ENCODE data around the gene SLC38A8. TPM values are rescaled to one million over a fixed set of nuclear protein-coding genes. Genes with fewer than 3 reads are reported as not detected.

The SLC38A8 gene
- total RNA-seq, 1 donor = not detected

DNA sequence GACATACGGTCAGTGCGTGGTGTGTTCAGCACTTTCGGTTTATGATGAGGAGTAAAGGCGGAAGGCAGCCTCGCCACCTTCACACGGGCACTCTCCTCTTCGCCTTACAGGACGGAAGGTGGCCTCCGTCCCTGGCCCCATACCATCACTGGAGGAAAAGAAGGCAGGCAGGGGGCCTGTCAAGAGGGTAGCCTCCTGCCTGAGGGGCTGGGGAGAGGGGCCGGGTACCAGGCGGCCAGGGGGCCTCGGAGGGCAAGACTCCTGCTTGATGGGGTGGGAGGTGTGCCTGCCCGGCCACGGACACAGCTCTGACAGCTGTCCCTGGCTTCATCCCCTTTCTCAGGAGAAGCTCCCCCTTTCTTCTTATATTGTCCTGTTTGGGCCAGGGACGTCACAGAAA is 15.6 kb upstream of the SLC38A8 start:
- TF ChIP-seq, protein P1, sequence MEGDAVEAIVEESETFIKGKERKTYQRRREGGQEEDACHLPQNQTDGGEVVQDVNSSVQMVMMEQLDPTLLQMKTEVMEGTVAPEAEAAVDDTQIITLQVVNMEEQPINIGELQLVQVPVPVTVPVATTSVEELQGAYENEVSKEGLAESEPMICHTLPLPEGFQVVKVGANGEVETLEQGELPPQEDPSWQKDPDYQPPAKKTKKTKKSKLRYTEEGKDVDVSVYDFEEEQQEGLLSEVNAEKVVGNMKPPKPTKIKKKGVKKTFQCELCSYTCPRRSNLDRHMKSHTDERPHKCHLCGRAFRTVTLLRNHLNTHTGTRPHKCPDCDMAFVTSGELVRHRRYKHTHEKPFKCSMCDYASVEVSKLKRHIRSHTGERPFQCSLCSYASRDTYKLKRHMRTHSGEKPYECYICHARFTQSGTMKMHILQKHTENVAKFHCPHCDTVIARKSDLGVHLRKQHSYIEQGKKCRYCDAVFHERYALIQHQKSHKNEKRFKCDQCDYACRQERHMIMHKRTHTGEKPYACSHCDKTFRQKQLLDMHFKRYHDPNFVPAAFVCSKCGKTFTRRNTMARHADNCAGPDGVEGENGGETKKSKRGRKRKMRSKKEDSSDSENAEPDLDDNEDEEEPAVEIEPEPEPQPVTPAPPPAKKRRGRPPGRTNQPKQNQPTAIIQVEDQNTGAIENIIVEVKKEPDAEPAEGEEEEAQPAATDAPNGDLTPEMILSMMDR (IDR thresholded peaks at IDR 0.05; ENCODE audit: insufficient read depth, low read length) = no peak
- H3K4me3 ChIP-seq (ENCODE audit: low read depth, low read length) = no peak overlapping the region
- no peak for DNase-seq (ENCODE audit: low read depth)

GRCh38 chr16:84056933-84057332 is 14.3 kb upstream of the SLC38A8 start:
- no peak for DNase-seq (ENCODE audit: low read depth)
- H3K4me3 ChIP-seq (ENCODE audit: low read depth, low read length) = no peak overlapping the region
- TF ChIP-seq, protein P1 (IDR thresholded peaks at IDR 0.05; ENCODE audit: insufficient read depth, low read length) = no peak

DNA sequence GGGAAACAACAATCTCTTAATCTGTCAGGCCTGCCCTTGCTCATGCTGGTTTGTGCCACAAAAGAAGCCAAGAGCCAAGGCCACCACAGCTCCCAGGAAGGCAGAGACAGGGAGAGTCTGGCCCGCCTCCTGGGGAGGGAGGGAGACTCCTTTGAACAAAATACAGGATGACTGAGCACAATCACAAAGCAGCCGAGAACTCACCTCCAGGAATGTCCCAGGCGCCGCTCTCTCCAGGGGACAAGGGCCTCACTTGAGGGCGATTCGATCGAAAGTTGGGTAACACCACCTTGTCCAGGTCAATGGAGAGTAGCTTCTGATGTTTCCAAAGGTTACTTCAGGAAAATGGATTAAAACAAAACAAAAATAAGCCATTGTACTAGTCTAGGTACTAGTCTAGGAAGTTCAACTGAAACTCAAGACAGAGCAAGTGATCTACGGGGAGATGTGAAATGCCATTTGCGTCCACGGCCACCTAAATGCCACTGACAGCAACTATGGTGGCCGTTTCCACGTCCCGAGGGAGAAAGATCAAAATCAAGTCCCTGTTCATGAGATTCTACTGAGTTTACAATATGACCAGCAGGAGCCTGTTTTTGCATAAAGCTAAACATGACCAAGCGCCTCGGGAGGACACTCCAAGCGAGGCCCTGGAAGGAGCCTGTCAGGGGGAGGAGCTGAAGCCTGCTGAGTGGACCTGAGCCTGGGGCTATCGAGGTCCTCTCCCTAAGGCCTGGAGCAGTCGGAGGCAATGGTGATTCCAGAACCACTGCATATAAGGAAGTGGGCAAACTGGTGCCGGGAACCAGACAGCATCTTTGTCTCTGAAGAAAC is 13.4 kb upstream of the SLC38A8 start:
- H3K4me3 ChIP-seq (ENCODE audit: low read depth, low read length) = no peak overlapping the region
- TF ChIP-seq, protein P1 (IDR thresholded peaks at IDR 0.05; ENCODE audit: insufficient read depth, low read length) = no peak
- no peak for DNase-seq (ENCODE audit: low read depth)

DNA sequence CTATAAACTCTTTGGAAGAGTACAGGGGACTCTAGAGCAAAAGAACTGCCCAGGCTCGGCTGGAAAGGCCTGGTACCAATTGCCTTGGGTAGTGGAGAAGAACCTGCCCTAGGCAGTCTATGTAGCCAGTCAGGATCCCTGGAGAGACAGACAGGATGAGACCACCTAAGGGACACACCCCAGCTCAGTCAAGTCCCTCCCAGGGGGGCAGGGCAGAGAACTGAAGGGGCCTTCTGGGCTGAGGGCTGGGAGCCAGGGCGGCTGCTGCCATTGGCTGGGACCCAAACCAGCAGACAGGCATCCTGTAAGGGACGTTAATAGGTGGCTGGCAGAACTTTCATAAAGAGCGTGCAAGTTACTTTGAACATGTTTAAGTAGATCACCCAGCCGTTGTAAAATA is 12.8 kb upstream of the SLC38A8 start:
- TF ChIP-seq, protein P1 (IDR thresholded peaks at IDR 0.05; ENCODE audit: insufficient read depth, low read length) = no peak
- no peak for DNase-seq (ENCODE audit: low read depth)
- H3K4me3 ChIP-seq (ENCODE audit: low read depth, low read length) = no peak overlapping the region

GRCh38 chr16:84054916-84055315 is 12.3 kb upstream of the SLC38A8 start:
- TF ChIP-seq, protein P1 (IDR thresholded peaks at IDR 0.05; ENCODE audit: insufficient read depth, low read length) = no peak
- DNase-seq (ENCODE audit: low read depth) = no peak
- H3K4me3 ChIP-seq (ENCODE audit: low read depth, low read length) = no peak overlapping the region

DNA sequence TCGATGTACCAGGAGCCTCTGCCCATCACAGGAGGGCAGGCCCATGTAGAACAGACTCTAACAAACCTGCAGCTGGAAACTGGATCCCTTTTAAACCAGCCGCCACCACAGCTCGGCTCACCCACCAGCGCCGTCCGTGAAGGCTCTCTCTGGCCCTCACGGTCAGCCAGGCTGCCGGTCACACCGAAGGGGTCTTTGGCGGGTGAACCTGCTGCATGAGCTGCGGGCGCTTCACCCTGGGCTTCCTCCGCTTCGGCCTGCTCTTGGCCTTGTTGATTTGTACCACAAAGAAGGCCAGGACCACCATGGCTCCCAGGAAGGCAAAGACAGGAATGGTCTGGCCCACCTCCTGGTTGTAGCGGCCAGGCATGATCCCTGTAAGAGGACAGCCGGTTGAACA is 11.7 kb upstream of the SLC38A8 start:
- DNase-seq (ENCODE audit: low read depth) = no peak
- TF ChIP-seq, protein P1 (IDR thresholded peaks at IDR 0.05; ENCODE audit: insufficient read depth, low read length) = no peak
- no peak overlapping the region for H3K4me3 ChIP-seq (ENCODE audit: low read depth, low read length)

Data from fibroblast of the aortic adventitia (primary cell).